SK-N-SH (cell line): Measurements from ENCODE around the gene ARHGAP21. TPM values are rescaled to one million over a fixed set of nuclear protein-coding genes. Genes with fewer than 3 reads are reported as not detected.

Experiments used
- CTCF ChIA-PET: fragments of 300-600, 350-600 bp; formaldehyde crosslinking; extraction: SDS; loops from one replicate; lab custom pipeline; 2021; lab: Yijun Ruan, JAX
- POLR2A ChIA-PET: fragments of 350-600 bp; sonication (Branson Sonifier 250); formaldehyde crosslinking; extraction: SDS; loops from one replicate; lab custom pipeline; 2020; ENCODE audit warnings: antibody characterized with exemption, inconsistent platforms; lab: Yijun Ruan, JAX
- DNase-seq: peaks from one replicate; pipeline ENCODE4 v3.0.0; 2012
- H2AFZ ChIP-seq: fragments of 200-600 bp; sonication (generic); 2 replicates; pipeline ENCODE4 v1.8.1; 2016; ENCODE audit warnings: antibody characterized with exemption, mild to moderate bottlenecking, low read depth
- H3F3A ChIP-seq: fragments of 200-600 bp; sonication (generic); replicated peaks from 2 replicates; pipeline ENCODE3; 2016; ENCODE audit warnings: antibody characterized with exemption, mild to moderate bottlenecking; ENCODE audit not compliant: insufficient read depth
- H3K27ac ChIP-seq, 2 experiments: fragments of 200-500 bp in 1 of 2; fragments of 200-600 bp in 1 of 2; sonication (Bioruptor generic) in 1 of 2; sonication (generic), shearing (Covaris generic) in 1 of 2; 2 replicates each; pipeline versions ENCODE4 v1.5.1 to v1.6.1; 2014 to 2016; ENCODE audit warnings: low read depth in 2 of 2, inconsistent platforms in 1 of 2, low read length in 1 of 2, mild to moderate bottlenecking in 1 of 2, mixed read lengths in 1 of 2
- H3K27me3 ChIP-seq: fragments of 200-600 bp; sonication (generic), shearing (Covaris generic); 2 replicates; pipeline ENCODE4 v1.6.1; 2016; ENCODE audit warnings: mixed run types; ENCODE audit not compliant: insufficient read depth
- H3K36me3 ChIP-seq, 2 experiments: fragments of 200-500 bp in 1 of 2; fragments of 200-600 bp in 1 of 2; sonication (Bioruptor generic) in 1 of 2; sonication (generic) in 1 of 2; replicated peaks in 1 of 2; 2 replicates each; pipeline versions ENCODE3 to v1.5.1; 2014 to 2016; ENCODE audit warnings: low read length in 1 of 2, mild to moderate bottlenecking in 1 of 2; ENCODE audit not compliant: insufficient read depth in 2 of 2, control insufficient read depth in 1 of 2
- H3K4me1 ChIP-seq, 2 experiments: fragments of 200-500 bp in 1 of 2; fragments of 200-600 bp in 1 of 2; sonication (Bioruptor generic) in 1 of 2; sonication (generic), shearing (Covaris generic) in 1 of 2; 2 replicates each; pipeline versions ENCODE4 v1.5.1 to v1.6.1; 2014 to 2016; ENCODE audit warnings: low read depth in 1 of 2, low read length in 1 of 2, mixed run types in 1 of 2; ENCODE audit not compliant: insufficient read depth in 2 of 2, control insufficient read depth in 1 of 2
- H3K4me2 ChIP-seq: fragments of 200-600 bp; sonication (generic), shearing (Covaris generic); 2 replicates; pipeline ENCODE4 v1.6.1; 2017; ENCODE audit warnings: mixed run types
- H3K4me3 ChIP-seq, 2 experiments: fragments of 200-500 bp in 1 of 2; fragments of 200-600 bp in 1 of 2; sonication (Bioruptor generic) in 1 of 2; sonication (generic), shearing (Covaris generic) in 1 of 2; 2 replicates each; pipeline versions ENCODE4 v1.5.1 to v1.8.1; 2014 to 2016; ENCODE audit warnings: low read depth in 2 of 2, inconsistent platforms in 1 of 2, low read length in 1 of 2, mild to moderate bottlenecking in 1 of 2, mixed read lengths in 1 of 2, moderate library complexity in 1 of 2
- H3K79me2 ChIP-seq: fragments of 200-600 bp; sonication (generic); 2 replicates; pipeline ENCODE4 v1.8.1; 2017; ENCODE audit warnings: mild to moderate bottlenecking; ENCODE audit not compliant: insufficient read depth
- H3K9ac ChIP-seq: fragments of 200-600 bp; sonication (generic); 2 replicates; pipeline ENCODE4 v1.6.1; 2017; ENCODE audit warnings: mixed run types
- H3K9me2 ChIP-seq: fragments of 200-600 bp; sonication (generic); 2 replicates; pipeline ENCODE4 v1.6.1; 2017; ENCODE audit warnings: mixed run types
- H3K9me3 ChIP-seq: fragments of 200-600 bp; sonication (generic); 2 replicates; pipeline ENCODE4 v1.6.1; 2017; ENCODE audit warnings: mixed run types, mild to moderate bottlenecking, moderate library complexity
- H4K20me1 ChIP-seq: fragments of 200-600 bp; sonication (generic); 2 replicates; pipeline ENCODE4 v1.6.1; 2017; ENCODE audit warnings: mild to moderate bottlenecking, mixed run types; ENCODE audit not compliant: insufficient read depth
- CHD2 ChIP-seq: fragments of 150-350 bp; IDR thresholded peaks from 2 replicates; pipeline ENCODE4 v1.6.1; 2018; ENCODE audit warnings: low read length; ENCODE audit not compliant: partially characterized antibody
- FOSL2 ChIP-seq: IDR thresholded peaks from 2 replicates; pipeline ENCODE4 v1.4.0; 2012; ENCODE audit warnings: low read depth, mild to moderate bottlenecking, moderate library complexity, borderline replicate concordance
- FOXJ3 ChIP-seq: sonication (generic); formaldehyde crosslinking; IDR thresholded peaks from 2 replicates; pipeline ENCODE4 v1.5.1; 2020; ENCODE audit warnings: mild to moderate bottlenecking, missing genetic modification reagents
- JUND ChIP-seq: IDR thresholded peaks from 2 replicates; pipeline ENCODE4 v1.4.0; 2012
- MXI1 ChIP-seq: IDR thresholded peaks from 2 replicates; pipeline ENCODE4 v1.6.1; 2012; ENCODE audit warnings: mild to moderate bottlenecking, low read depth, low read length, improper control_type of control experiment
- NFIC ChIP-seq: IDR thresholded peaks from 2 replicates; pipeline ENCODE4 v1.4.0; 2012; ENCODE audit warnings: borderline replicate concordance
- NRF1 ChIP-seq: IDR thresholded peaks from 2 replicates; pipeline ENCODE4 v1.6.1; 2012; ENCODE audit warnings: low read depth, mild to moderate bottlenecking, low read length
- PBX3 ChIP-seq: IDR thresholded peaks from 2 replicates; pipeline ENCODE4; 2012
- RCOR1 ChIP-seq: fragments of 150-350 bp; IDR thresholded peaks from 2 replicates; pipeline ENCODE4 v1.6.1; 2017; ENCODE audit warnings: antibody characterized with exemption, low read length
- RXRA ChIP-seq: IDR thresholded peaks from 2 replicates; pipeline ENCODE4 v1.4.0; 2012; ENCODE audit warnings: low read depth, mild to moderate bottlenecking, borderline replicate concordance
- SMC3 ChIP-seq: IDR thresholded peaks from 2 replicates; pipeline ENCODE4 v1.6.1; 2012; ENCODE audit warnings: low read depth, low read length, improper control_type of control experiment
- TAF1 ChIP-seq: IDR thresholded peaks from 2 replicates; pipeline ENCODE4 v1.6.1; 2012; ENCODE audit warnings: low read depth, mild to moderate bottlenecking, low read length, moderate library complexity, borderline replicate concordance
- TCF12 ChIP-seq: IDR thresholded peaks from 2 replicates; pipeline ENCODE4 v1.4.0; 2012
- TEAD4 ChIP-seq: IDR thresholded peaks from 2 replicates; pipeline ENCODE4 v1.4.0; 2012; ENCODE audit warnings: mild to moderate bottlenecking, borderline replicate concordance; ENCODE audit not compliant: insufficient read depth
- YY1 ChIP-seq: IDR thresholded peaks from 2 replicates; pipeline ENCODE4 v1.4.0; 2012; ENCODE audit warnings: low read depth, mild to moderate bottlenecking
- ZBTB33 ChIP-seq: IDR thresholded peaks from 2 replicates; pipeline ENCODE4 v1.4.0; 2012; ENCODE audit warnings: low read depth, borderline replicate concordance
- WGBS: methylation state at CpG from one replicate; pipeline ENCODE4 v1.1.6; 2017; ENCODE audit warnings: low lambda C conversion rate; 5-methylcytosine and 5-hydroxymethylcytosine counted together
- polyA plus RNA-seq, 3 experiments: library from polyadenylated mRNA; depleted of rRNA; stranded (reverse); fragments of >200 nt; gene quantifications; 2 replicates each; pipeline ENCODE4 v1.2.3, GENCODE V29; 2012
- TF ChIP-seq, protein P1 (sequence below): fragments of 200-600 bp; sonication (generic); IDR thresholded peaks from 2 replicates; pipeline ENCODE4 v1.6.1; 2017; ENCODE audit warnings: antibody characterized with exemption, mild to moderate bottlenecking, moderate library complexity
- TF ChIP-seq, protein P2 (sequence below): IDR thresholded peaks from 2 replicates; pipeline ENCODE4 v1.4.0; 2012; ENCODE audit warnings: low read depth, borderline replicate concordance

The ARHGAP21 gene
- polyA plus RNA-seq, 1 of the 3 experiments (the other 2 are of a cell fraction), result 27.8 TPM

DNA sequence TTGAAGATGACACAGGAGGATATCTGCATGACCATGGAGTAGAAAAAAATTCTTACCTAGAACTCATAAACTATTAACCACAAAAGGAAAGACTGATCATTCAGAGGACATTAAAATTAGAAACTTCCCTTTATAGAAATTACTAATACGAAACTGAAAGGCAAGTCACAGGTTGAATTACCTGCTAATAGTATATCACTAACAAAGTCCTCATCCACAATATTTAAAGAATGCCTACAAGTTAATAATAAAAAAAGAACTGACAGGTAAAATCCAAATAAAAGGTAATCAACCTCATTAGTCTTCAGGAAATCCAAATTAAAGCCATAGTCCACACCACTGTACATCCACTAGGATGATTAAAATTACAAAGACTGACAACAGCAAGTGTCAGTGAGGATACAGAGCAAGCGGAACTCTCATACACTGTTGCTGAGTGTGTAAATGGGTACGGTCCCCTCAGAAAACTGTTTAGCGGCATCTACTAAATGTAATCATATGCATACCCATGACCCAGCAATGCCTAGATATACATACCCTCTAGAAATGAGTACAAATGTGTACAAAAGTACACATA, 71.2 kb downstream of the ARHGAP21 start:
- no peak overlapping the region for H3K4me2 ChIP-seq
- H3K4me3 ChIP-seq, result no peak overlapping the region
- no peak for DNase-seq
- H2AFZ ChIP-seq, result no peak overlapping the region
- no peak overlapping the region for H3K9ac ChIP-seq
- ChIA-PET POLR2A (no interaction called here), CTCF (interaction anchor here (0.7 kb wide), 1 partner anchor 429 kb away, joined by 3 read pairs; no protein-coding TSS in a partner anchor)
- no peaks in the 10 kb centered on the region for H3K4me1 ChIP-seq
- H3K36me3 ChIP-seq, result peaks cover 0 to 9% of the 10 kb centered on the region in 2 experiments
- TF ChIP-seq, protein P1, sequence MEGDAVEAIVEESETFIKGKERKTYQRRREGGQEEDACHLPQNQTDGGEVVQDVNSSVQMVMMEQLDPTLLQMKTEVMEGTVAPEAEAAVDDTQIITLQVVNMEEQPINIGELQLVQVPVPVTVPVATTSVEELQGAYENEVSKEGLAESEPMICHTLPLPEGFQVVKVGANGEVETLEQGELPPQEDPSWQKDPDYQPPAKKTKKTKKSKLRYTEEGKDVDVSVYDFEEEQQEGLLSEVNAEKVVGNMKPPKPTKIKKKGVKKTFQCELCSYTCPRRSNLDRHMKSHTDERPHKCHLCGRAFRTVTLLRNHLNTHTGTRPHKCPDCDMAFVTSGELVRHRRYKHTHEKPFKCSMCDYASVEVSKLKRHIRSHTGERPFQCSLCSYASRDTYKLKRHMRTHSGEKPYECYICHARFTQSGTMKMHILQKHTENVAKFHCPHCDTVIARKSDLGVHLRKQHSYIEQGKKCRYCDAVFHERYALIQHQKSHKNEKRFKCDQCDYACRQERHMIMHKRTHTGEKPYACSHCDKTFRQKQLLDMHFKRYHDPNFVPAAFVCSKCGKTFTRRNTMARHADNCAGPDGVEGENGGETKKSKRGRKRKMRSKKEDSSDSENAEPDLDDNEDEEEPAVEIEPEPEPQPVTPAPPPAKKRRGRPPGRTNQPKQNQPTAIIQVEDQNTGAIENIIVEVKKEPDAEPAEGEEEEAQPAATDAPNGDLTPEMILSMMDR, result no peak
- TF ChIP-seq NRF1, result no peak
- no peak for TF ChIP-seq PBX3
- no peak for TF ChIP-seq YY1
- no peak for TF ChIP-seq FOSL2
- no peak for TF ChIP-seq TCF12
- TF ChIP-seq NFIC, result no peak
- TF ChIP-seq FOXJ3 (CRISPR knock-in tag), result no peak
- no peak for TF ChIP-seq SMC3
- TF ChIP-seq TAF1, result no peak
- TF ChIP-seq JUND, result no peak
- no peak for TF ChIP-seq RCOR1
- TF ChIP-seq MXI1, result no peak
- no peak for TF ChIP-seq TEAD4
- no peak for TF ChIP-seq CHD2
- no peak for TF ChIP-seq RXRA
- TF ChIP-seq, protein P2, sequence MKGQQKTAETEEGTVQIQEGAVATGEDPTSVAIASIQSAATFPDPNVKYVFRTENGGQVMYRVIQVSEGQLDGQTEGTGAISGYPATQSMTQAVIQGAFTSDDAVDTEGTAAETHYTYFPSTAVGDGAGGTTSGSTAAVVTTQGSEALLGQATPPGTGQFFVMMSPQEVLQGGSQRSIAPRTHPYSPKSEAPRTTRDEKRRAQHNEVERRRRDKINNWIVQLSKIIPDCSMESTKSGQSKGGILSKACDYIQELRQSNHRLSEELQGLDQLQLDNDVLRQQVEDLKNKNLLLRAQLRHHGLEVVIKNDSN, result no peak
- TF ChIP-seq ZBTB33, result no peak
- H3K9me3 ChIP-seq, result no peaks in the 10 kb centered on the region
- H3K9me2 ChIP-seq, result no peaks in the 10 kb centered on the region
- H3F3A ChIP-seq, result no peaks in the 10 kb centered on the region
- 100% methylated on average over 4 of the region's 4 CpGs for WGBS
- peaks cover 40% of the 10 kb centered on the region for H3K79me2 ChIP-seq
- H3K27me3 ChIP-seq, result no peaks in the 10 kb centered on the region
- H3K27ac ChIP-seq, result no peak overlapping the region
- no peaks in the 10 kb centered on the region for H4K20me1 ChIP-seq
